ENCODE results near the gene PACRG. TPM values are rescaled to one million over a fixed set of nuclear protein-coding genes. Genes with fewer than 3 reads are reported as not detected.

PACRG gene
- total and polyA plus RNA-seq, 2 of the 4 experiments (the other 2 are of a cell fraction), result not detected

DNA sequence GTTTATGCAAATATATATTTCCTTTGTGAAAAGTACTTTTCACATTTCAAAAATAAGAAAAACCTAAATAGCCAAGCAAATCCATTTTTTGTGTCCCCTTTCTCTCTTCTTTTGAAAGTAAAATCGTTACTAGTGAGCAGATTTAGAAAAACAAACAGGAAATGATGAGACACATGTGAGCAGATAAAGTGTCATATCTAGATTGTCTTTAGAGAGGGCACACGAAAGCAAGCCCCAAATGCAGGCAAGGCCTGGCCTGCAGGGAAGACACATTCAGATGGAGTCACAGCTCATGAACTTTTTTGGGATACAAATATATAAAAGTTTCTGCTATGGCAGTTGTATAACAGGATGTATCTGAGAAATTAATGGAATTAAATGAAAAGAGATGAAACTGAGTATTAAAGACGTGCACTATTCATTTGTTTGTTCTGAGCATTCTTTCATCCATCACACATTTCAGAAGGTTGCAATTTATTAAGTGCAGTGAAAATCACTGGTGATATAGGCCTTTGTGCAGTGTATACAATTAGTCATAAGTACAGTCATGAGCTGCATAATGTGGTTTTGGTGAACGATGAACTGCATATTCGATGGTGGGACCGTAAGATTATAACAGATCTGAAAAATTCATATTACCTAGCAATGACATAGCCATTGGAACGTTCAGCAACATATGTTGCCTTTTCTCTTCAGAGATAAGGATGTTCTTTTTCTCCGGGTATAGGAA lies 101.4 kb downstream of the PACRG start:
- H2BK15ac ChIP-seq (ENCODE audit: low read depth, low read length), result no peak overlapping the region
- H2AK9ac ChIP-seq (replicated peaks; ENCODE audit: low read depth, low read length, poor library complexity), result no peak overlapping the region
- H3K9me3 ChIP-seq (ENCODE audit: control insufficient read depth, insufficient read depth, low read length), result peaks cover 11% of the 10 kb centered on the region
- no peak overlapping the region for H3K27ac ChIP-seq (ENCODE audit: insufficient read depth, low read length)
- POLR2A ChIA-PET (ENCODE audit: unreplicated experiment), result no interaction called here
- no peak overlapping the region for H2AK5ac ChIP-seq (ENCODE audit: low read depth, low read length)
- no peaks in the 10 kb centered on the region for H3K79me1 ChIP-seq (ENCODE audit: low read depth in 1 of 2, low read length in 2 of 2)
- no peaks in the 10 kb centered on the region for H3K27me3 ChIP-seq (ENCODE audit: control insufficient read depth, insufficient read depth, low read length)
- H3K4me3 ChIP-seq (ENCODE audit: insufficient read depth, low read depth, low read length), result no peak overlapping the region
- ATAC-seq (ENCODE audit: low read depth), result no peak
- no peak overlapping the region for H3K18ac ChIP-seq (ENCODE audit: low read depth, low read length)
- in situ Hi-C loops (cut with MboI; ENCODE audit: low sequenced_read_pairs), result no loop called here
- no peak overlapping the region for H2BK20ac ChIP-seq (ENCODE audit: low read depth, low read length)
- no peak overlapping the region for H3K23ac ChIP-seq (ENCODE audit: low read depth, low read length)
- H4K91ac ChIP-seq (ENCODE audit: insufficient read depth, low read depth, low read length), result no peak overlapping the region
- WGBS, 2 experiments (ENCODE audit: extremely low coverage in 2 of 2, insufficient read length in 1 of 2), result 40% methylated on average over 1 of the region's 8 CpGs; no CpG with 5 or more reads in 1 of the 2 experiments
- H3K4me1 ChIP-seq (ENCODE audit: control insufficient read depth, insufficient read depth, low read length), result no peaks in the 10 kb centered on the region
- H3K9me1 ChIP-seq (ENCODE audit: insufficient read depth, low read length), result no peaks in the 10 kb centered on the region
- BruUV-seq (replicated peaks), result no TSS peak
- H4K5ac ChIP-seq (ENCODE audit: low read depth, low read length), result no peak overlapping the region
- no peak overlapping the region for H2BK5ac ChIP-seq (ENCODE audit: low read depth, low read length, poor library complexity, severe bottlenecking)
- TF ChIP-seq POLR2A (IDR thresholded peaks at IDR 0.05; ENCODE audit: low read depth, low read length) (no peak), NFE2L2 (IDR thresholded peaks at IDR 0.05; ENCODE audit: low read depth, low read length) (no peak), MAFK (IDR thresholded peaks at IDR 0.05; ENCODE audit: low read depth, low read length) (no peak), CEBPB (IDR thresholded peaks at IDR 0.05; ENCODE audit: low read depth, low read length) (no peak), RFX5 (IDR thresholded peaks at IDR 0.05; ENCODE audit: low read depth, low read length) (no peak), MXI1 (IDR thresholded peaks at IDR 0.05; ENCODE audit: borderline replicate concordance, low read depth, low read length) (no peak)
- TF ChIP-seq, protein P1, sequence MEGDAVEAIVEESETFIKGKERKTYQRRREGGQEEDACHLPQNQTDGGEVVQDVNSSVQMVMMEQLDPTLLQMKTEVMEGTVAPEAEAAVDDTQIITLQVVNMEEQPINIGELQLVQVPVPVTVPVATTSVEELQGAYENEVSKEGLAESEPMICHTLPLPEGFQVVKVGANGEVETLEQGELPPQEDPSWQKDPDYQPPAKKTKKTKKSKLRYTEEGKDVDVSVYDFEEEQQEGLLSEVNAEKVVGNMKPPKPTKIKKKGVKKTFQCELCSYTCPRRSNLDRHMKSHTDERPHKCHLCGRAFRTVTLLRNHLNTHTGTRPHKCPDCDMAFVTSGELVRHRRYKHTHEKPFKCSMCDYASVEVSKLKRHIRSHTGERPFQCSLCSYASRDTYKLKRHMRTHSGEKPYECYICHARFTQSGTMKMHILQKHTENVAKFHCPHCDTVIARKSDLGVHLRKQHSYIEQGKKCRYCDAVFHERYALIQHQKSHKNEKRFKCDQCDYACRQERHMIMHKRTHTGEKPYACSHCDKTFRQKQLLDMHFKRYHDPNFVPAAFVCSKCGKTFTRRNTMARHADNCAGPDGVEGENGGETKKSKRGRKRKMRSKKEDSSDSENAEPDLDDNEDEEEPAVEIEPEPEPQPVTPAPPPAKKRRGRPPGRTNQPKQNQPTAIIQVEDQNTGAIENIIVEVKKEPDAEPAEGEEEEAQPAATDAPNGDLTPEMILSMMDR (conservative IDR thresholded peaks at IDR 0.05; ENCODE audit: low read depth, low read length), result no peak
- dilution Hi-C loops (cut with HindIII; ENCODE audit: low sequenced_read_pairs, unreplicated experiment), result no loop called here
- H3K4me2 ChIP-seq (ENCODE audit: low read depth, low read length), result no peak overlapping the region
- CTCF ChIA-PET, result no interaction called here
- H3K14ac ChIP-seq (replicated peaks; ENCODE audit: low read depth, low read length), result no peak overlapping the region
- H3K36me3 ChIP-seq (ENCODE audit: control insufficient read depth, insufficient read depth, low read length), result no peaks in the 10 kb centered on the region
- no peak overlapping the region for H3K56ac ChIP-seq (ENCODE audit: extremely low read depth, insufficient read depth, low read length)
- no peaks in the 10 kb centered on the region for H4K20me1 ChIP-seq (ENCODE audit: insufficient read depth, low read length)
- intact Hi-C loops (cut with micrococcal nuclease), result no loop called here
- no peak overlapping the region for H4K8ac ChIP-seq (ENCODE audit: low read depth in 2 of 2, low read length in 2 of 2)
- no peak overlapping the region for H3K9ac ChIP-seq (ENCODE audit: low read depth, low read length)
- no peak overlapping the region for H3K4ac ChIP-seq (ENCODE audit: low read depth, low read length)
- no peak for DNase-seq
- H2AFZ ChIP-seq (replicated peaks; ENCODE audit: low read length, poor library complexity), result no peak overlapping the region
- H2BK120ac ChIP-seq (ENCODE audit: low read depth, low read length), result no peak overlapping the region
